Measurements from ENCODE around the gene MLXIP. TPM values are rescaled to one million over a fixed set of nuclear protein-coding genes. Genes with fewer than 3 reads are reported as not detected.
A peak's percentile ranks its signal among the peaks of the same experiment; 100 is the strongest.

MLXIP gene
- total RNA-seq, 1 experiment from 2014 or later: 16.7 TPM

DNA sequence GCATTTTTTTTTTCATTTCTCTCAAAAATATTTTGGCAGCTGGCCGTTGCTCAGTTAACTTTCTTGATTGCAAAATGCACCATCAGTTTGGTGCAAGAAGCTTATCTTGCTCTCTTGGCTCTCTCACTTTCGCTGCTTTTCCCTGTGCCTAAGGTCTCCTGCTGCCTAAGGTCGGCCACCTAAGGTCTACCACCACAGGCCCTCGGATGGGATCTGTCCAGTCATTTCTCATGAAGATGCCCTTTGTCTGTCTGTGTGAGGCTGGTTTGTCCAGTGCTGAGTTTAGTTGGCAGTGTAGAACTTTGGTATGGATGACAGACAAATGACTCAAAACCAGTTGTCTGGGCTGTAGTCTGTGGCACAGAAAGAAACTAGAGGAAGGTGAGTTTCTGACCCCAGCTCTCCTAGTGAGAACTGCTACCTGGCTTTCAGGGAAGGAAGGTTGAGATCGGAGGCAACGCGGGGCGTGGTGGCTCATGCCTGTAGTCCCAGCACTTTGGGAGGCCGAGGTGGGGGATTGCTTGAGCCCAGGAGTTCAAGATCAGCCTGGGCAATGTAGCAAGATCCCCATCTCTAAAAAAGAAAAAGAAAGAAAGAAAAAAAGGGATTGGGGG is 2.6 kb downstream of the MLXIP start:
- peaks cover 27% of the 10 kb centered on the region for H3K4me1 ChIP-seq (ENCODE audit: insufficient read depth, low read length)
- TF ChIP-seq, protein P1, sequence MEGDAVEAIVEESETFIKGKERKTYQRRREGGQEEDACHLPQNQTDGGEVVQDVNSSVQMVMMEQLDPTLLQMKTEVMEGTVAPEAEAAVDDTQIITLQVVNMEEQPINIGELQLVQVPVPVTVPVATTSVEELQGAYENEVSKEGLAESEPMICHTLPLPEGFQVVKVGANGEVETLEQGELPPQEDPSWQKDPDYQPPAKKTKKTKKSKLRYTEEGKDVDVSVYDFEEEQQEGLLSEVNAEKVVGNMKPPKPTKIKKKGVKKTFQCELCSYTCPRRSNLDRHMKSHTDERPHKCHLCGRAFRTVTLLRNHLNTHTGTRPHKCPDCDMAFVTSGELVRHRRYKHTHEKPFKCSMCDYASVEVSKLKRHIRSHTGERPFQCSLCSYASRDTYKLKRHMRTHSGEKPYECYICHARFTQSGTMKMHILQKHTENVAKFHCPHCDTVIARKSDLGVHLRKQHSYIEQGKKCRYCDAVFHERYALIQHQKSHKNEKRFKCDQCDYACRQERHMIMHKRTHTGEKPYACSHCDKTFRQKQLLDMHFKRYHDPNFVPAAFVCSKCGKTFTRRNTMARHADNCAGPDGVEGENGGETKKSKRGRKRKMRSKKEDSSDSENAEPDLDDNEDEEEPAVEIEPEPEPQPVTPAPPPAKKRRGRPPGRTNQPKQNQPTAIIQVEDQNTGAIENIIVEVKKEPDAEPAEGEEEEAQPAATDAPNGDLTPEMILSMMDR (conservative IDR thresholded peaks at IDR 0.05; ENCODE audit: low read depth, low read length): no peak
- no peak for TF ChIP-seq EZH2phosphoT487 (IDR thresholded peaks at IDR 0.05; ENCODE audit: borderline replicate concordance, low read length)
- no peak for TF ChIP-seq EZH2 (IDR thresholded peaks at IDR 0.05; ENCODE audit: low read length, unreplicated experiment)
- H3K79me2 ChIP-seq (ENCODE audit: low read length): peaks cover 73% of the 10 kb centered on the region
- POLR2A ChIA-PET (ENCODE audit: unreplicated experiment): interaction anchor here (0.6 to 1.3 kb wide), 4 partner anchors 17 to 67 kb away, joined by 4 to 6 read pairs (median 6); no protein-coding TSS in a partner anchor
- no peak overlapping the region for H2AFZ ChIP-seq (ENCODE audit: low read length)
- H3K36me3 ChIP-seq (ENCODE audit: low read depth, low read length): peaks cover 5% of the 10 kb centered on the region; the same call in 1 of the 2 replicates
- BruUV-seq (replicated peaks): no TSS peak
- peaks cover 9% of the 10 kb centered on the region for H3F3A ChIP-seq (ENCODE audit: low read length, unreplicated experiment)
- peak overlapping the region; percentile 85 for H3K27ac ChIP-seq (ENCODE audit: low read length)
- ATAC-seq (peak; percentile 53), DNase-seq (peak; percentile 92)
- H3K4me2 ChIP-seq (ENCODE audit: low read length): peak overlapping the region; percentile 93
- H3K9ac ChIP-seq (ENCODE audit: low read length): peak overlapping the region; percentile 79
- no peaks in the 10 kb centered on the region for H3K27me3 ChIP-seq (ENCODE audit: low read length)
- CTCF ChIA-PET: interaction anchor here (1.0 kb wide), 1 partner anchor 18 kb away, joined by 4 read pairs; no protein-coding TSS in a partner anchor
- H3K9me2 ChIP-seq (replicated peaks; ENCODE audit: low read length): no peaks in the 10 kb centered on the region
- peaks cover 23% of the 10 kb centered on the region for H4K20me1 ChIP-seq (ENCODE audit: low read length)
- no peaks in the 10 kb centered on the region for H3K9me3 ChIP-seq (ENCODE audit: low read length)
- H3K4me3 ChIP-seq (ENCODE audit: low read length): peak overlapping the region; percentile 81
- intact Hi-C loops (cut with micrococcal nuclease): loop anchor here (1.0 to 2.0 kb wide), 2 partner anchors 30 to 42 kb away; no protein-coding TSS in a partner anchor

DNA sequence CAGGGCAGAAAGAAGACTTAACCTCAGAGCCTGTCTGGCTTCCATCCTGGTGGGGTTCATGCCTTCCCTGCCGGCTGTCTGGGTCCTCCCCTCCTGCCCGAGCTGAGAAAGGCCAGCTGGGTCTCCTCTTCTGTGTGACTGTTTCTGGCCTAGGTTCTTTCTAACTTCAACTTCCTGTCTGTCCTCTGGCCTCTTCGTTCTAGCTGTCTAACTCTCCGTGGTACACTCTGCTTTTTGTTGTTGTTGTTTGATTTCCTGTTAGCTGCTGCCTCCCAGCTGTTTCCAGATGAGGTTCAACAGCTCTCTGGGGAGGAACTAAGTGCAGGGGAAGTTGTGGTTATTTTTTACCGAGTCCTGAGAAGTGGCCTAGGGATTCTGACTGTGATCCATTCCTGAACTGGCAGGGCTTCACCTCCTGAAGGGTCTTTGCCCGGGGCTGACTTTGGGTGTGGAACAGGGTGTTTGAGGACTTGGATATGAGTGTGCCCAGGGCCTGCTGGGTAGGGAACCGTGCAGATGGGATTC is 3.2 kb downstream of the MLXIP start:
- H3F3A ChIP-seq (ENCODE audit: low read length, unreplicated experiment): peaks cover 9% of the 10 kb centered on the region
- no peaks in the 10 kb centered on the region for H3K27me3 ChIP-seq (ENCODE audit: low read length)
- peaks cover 5% of the 10 kb centered on the region; the same call in 1 of the 2 replicates for H3K36me3 ChIP-seq (ENCODE audit: low read depth, low read length)
- DNase-seq (peak; percentile 14), ATAC-seq (no peak)
- intact Hi-C loops (cut with micrococcal nuclease): loop anchor here (1.0 to 2.0 kb wide), 2 partner anchors 30 to 41 kb away; no protein-coding TSS in a partner anchor
- no peaks in the 10 kb centered on the region for H3K9me3 ChIP-seq (ENCODE audit: low read length)
- H4K20me1 ChIP-seq (ENCODE audit: low read length): peaks cover 23% of the 10 kb centered on the region
- H3K27ac ChIP-seq (ENCODE audit: low read length): peak overlapping the region; percentile 85
- CTCF ChIA-PET: interaction anchor here (1.0 kb wide), 1 partner anchor 19 kb away, joined by 4 read pairs; no protein-coding TSS in a partner anchor
- H3K9me2 ChIP-seq (replicated peaks; ENCODE audit: low read length): no peaks in the 10 kb centered on the region
- POLR2A ChIA-PET (ENCODE audit: unreplicated experiment): no interaction called here
- peaks cover 79% of the 10 kb centered on the region for H3K79me2 ChIP-seq (ENCODE audit: low read length)
- peak overlapping the region; percentile 93 for H3K4me2 ChIP-seq (ENCODE audit: low read length)
- peak overlapping the region; percentile 45 for H3K9ac ChIP-seq (ENCODE audit: low read length)
- H3K4me3 ChIP-seq (ENCODE audit: low read length): peak overlapping the region; percentile 81
- no TSS peak for BruUV-seq (replicated peaks)
- TF ChIP-seq EZH2phosphoT487 (IDR thresholded peaks at IDR 0.05; ENCODE audit: borderline replicate concordance, low read length) (no peak), EZH2 (IDR thresholded peaks at IDR 0.05; ENCODE audit: low read length, unreplicated experiment) (no peak)
- TF ChIP-seq, protein P1 (conservative IDR thresholded peaks at IDR 0.05; ENCODE audit: low read depth, low read length): no peak
- peaks cover 27% of the 10 kb centered on the region for H3K4me1 ChIP-seq (ENCODE audit: insufficient read depth, low read length)
- H2AFZ ChIP-seq (ENCODE audit: low read length): no peak overlapping the region

Measured in PC-3 (cell line).